Fibroblast of skin of right quadriceps (primary cell): ENCODE data around the gene NR2F1-AS1.

Experiments
- DNase-seq: peaks from one replicate; pipeline ENCODE4 v3.0.0-alpha.2; 2013

Gene NR2F1-AS1

GRCh38 chr5:93589152-93589828, 8.3 kb upstream of the NR2F1-AS1 start:
- no peak for DNase-seq

DNA sequence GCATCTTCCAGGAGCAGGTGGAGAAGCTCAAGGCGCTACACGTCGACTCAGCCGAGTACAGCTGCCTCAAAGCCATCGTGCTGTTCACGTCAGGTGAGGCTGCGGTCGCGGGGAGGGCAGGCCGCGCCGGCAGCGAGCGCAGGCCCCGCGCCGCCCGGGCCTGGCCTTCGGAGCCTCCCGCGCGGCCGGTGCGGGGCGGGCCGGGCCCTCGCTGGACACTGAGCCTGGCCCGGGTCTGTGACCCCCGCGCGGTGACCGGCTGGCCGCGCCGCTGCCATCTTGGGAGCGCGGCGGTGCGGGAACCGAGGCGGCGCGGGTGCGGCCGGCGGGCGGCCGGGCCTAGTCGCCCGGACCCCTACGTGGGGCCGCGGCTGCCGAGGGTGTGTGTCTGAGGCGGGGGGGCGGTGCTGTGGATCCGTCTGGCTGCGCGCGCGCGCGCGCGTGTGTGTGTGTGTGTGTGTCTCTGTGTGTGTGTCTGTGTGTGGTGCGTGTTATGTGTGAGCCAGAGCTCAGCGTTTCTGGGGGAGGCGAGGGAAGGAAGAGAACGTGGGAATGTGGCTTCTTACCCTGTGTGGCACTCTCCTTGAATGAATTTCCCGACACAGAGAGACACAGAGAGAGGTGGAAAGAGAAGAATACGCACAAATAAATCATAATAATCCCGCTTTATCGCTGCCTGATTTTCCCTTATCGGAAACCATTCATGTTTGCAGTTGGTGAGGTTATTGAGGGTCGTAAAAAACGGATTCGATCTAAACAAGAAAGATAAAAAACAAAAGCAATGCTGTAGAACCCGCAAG, 7.5 kb upstream of the NR2F1-AS1 start:
- DNase-seq = no peak

DNA sequence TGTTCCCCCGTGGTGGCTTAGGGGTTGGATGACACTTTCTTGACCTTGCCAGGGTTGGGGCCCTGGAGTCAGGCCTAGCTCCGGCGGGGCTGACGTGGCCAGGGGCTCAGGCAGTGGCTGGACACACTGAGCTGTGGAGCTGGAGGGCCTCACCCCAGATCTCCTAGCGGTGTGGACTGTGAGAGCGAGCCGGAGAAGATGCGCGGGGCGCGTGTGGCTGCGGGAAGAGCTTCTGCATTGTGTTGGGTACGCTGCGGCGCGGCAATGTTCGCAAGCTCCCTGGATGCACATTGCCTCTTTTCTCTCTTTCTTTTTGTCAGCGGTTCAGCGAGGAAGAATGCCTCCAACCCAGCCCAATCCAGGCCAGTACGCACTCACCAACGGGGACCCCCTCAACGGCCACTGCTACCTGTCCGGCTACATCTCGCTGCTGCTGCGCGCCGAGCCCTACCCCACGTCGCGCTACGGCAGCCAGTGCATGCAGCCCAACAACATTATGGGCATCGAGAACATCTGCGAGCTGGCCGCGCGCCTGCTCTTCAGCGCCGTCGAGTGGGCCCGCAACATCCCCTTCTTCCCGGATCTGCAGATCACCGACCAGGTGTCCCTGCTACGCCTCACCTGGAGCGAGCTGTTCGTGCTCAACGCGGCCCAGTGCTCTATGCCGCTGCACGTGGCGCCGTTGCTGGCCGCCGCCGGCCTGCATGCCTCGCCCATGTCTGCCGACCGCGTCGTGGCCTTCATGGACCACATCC, 6.8 kb upstream of the NR2F1-AS1 start:
- no peak for DNase-seq

DNA sequence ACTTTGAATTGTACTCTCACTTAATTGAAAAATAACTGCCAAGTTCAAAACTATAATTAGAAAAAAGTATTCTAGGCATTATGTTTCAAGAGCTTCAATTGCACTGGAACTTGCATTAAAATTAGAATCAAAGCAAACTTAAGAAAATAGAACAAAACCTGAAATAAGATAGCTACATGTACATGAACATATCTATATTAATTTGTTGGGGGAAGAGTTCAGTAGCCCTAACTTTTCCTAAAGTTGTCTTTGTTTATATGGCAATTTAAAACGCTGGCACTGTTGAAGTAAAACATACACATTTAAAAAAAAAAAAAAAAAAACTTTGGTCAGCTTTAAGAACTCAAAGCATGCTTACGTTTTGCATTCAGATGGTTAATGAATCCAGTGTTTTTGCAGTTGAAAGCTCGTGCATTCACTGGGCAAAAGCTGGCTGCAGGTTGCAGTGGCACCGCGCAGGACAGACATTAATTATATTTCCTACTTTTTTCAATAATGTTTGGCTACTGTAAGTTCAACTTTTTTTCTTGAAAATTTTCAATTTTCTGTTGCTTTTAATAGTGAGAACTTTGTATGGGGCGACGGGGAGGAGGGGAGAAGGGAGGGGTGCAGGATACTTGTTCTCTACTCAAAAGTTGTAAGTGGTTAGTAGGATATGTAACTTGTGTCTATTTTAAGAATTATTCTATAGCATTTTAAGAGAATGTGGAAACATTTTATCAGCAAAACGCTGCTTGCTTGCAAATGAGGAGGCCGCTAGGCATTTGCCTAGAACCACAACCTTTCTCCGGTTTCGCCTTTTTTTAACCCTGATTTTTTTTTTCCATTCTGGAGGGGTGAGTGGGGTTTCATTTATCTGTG, 5.9 kb upstream of the NR2F1-AS1 start:
- DNase-seq = no peak

- no peak for DNase-seq
Measured at GRCh38 chr5:93585767-93586385, 4.9 kb upstream of the NR2F1-AS1 start.

GRCh38 chr5:93585041-93585766, 4.2 kb upstream of the NR2F1-AS1 start:
- no peak for DNase-seq

- DNase-seq = no peak
Measured at GRCh38 chr5:93584596-93585040, 3.6 kb upstream of the NR2F1-AS1 start.

DNA sequence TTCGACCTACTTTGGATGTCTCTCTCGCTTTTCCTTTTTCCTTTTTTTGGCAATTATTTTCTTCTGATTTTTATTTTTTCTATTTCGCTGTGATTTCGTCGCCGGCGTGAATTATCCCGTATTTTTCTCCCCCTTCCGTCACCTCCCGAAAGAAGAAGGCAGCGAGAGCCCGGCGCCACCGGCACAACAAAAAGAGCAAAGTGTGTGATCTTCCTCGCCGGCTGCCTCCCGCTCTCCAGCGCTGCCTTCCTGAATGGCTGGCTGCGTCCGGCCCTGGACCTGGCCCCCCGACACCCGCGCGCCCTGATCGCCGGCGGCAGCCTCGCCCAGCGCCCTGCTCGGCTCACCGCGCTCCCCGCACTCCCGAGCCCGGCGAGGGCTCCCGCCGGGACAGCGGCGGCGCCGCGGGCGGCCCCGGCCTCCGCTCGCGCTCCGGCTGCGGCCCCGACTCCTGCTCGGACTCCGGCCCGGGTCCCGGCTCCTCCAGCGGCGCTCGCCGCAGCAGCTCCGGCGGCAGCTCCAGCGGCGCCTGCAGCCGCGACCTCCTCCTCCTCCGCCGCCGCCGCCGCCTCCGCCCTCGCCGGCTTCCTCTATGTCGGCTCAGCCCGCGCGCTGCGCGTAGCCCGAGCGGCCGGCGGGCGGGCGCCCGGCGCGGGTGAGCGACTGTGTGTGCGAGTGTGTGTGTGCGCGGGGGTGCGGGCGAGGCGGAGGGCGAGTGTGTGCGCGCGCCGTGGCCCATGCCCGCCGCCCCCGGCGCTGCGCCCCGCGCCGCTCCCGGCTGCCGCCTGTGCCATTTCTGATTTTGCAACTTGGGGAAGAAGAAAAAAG, 3.0 kb upstream of the NR2F1-AS1 start:
- peak; percentile 61 for DNase-seq

GRCh38 chr5:93583439-93583767, 2.4 kb upstream of the NR2F1-AS1 start:
- DNase-seq = no peak

DNA sequence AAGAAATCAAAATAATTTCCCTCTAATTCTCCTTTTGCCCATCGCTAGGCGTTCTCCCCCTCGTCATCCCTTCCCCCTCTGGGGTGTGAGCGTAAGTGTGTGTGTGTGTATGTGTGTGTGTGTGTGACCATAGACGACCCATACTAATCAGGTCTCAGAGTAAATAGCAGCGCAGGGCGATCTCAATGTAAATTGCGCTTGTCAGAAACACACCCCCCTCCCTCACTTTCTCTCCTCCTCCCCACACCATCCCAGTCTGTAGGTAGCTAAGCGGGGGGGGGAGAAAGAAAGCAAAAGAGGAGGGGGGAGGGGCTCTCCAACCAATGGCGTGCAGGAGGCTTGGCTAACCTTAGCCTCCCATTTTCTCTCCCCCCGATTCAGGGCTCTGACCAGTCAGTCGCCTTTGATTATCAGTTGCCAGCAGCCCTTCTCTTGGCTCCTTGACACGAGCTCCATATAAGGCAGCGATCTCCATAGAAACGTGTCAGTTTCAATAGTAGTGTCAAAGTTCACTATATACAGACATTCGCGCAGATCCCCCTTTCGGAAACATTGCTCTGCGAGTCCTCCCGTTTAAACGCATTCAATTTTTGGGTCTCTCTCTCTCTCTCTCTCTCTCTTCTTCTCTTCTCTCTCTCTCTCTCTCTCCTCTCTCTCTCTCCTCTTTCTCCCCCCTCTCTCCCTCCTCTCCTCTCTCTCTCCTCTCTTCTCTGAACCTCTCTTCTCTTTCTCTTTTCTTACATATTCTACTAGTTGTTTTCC, 1.8 kb upstream of the NR2F1-AS1 start, which contains the start of gene NR2F1:
Gene NR2F1 (plus strand): TSS at position 546 of the 762 bp plus-strand sequence. CDS start 1,802 bp downstream, outside the sequence.
- peak; percentile 69 for DNase-seq

DNA sequence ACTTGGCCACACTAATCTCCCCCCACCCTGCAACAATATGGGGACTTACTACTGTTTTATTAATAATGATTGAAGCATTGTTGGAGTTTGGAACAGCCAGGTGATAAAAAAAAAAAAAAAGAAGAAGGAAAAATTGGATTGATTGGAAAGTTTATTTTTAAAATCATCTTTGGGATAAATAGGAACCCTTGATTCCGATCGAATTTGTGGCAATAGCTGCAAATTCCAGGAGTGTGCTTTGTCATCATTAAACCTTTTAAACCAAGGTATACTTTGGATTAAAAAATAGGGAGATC, 1.1 kb upstream of the NR2F1-AS1 start:
- no peak for DNase-seq

GRCh38 chr5:93580063-93580926, 724 bp downstream of the NR2F1-AS1 start:
- peak; percentile 40 for DNase-seq

GRCh38 chr5:93579692-93580062, 1.3 kb downstream of the NR2F1-AS1 start:
- no peak for DNase-seq

DNA sequence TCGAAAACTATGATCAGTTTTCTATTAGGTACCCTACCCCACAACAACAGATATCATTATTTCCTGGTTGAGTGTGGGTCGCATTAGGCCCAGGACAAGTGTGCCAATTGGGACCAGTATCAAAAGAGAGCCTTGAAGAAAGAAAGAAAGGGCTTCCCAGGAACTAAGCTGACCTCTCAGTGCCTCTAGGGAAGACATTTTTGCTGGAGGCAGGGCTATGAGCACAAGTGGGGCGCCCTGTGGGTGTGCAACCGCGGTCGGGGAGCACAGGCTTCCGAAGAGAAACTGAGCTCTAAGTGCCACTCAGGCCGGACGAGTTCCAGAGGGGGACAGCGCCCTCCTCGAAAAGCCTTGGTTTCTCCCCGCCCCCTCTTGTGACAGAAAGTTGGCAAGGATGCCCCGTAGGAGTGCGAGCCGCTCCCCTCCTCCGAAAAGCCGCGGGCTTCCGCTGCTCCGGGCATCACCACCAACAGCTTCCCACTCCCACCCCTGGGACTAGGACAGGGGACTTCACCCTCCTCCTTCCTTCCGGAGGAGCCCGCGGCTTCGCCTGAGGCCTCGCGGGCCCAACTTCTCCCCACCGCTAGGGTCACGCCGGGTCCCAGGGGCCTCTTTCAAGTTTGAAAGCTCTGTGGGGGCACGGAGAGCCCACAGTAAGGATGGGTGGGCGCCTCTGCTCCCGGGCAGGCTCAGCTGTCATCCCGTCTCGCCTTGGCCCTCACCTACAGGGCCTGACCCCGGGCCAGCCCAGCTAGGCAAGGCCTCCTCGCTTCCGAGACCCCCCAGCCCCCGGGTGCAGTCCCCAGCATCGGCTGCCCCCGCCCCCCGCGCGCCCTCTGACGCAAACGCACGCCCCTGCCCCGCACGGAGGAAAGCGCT, 2.0 kb downstream of the NR2F1-AS1 start:
- no peak for DNase-seq

GRCh38 chr5:93577854-93578812, 2.9 kb downstream of the NR2F1-AS1 start:
- DNase-seq = no peak

- no peak for DNase-seq
Measured at GRCh38 chr5:93576994-93577853, 3.8 kb downstream of the NR2F1-AS1 start.
